Neural cell (in vitro differentiated cells): ENCODE measurements around the gene FURIN. TPM values are rescaled to one million over a fixed set of nuclear protein-coding genes. Genes with fewer than 3 reads are reported as not detected.

Source experiments
- H2AFZ ChIP-seq: fragments of 200-600, 300-800 bp; sonication (generic), shearing (Covaris generic); 2 replicates; pipeline ENCODE4 v1.6.0; 2014; ENCODE audit warnings: low read depth, mild to moderate bottlenecking, antibody characterized with exemption, low read length, moderate library complexity
- H3F3A ChIP-seq: fragments of 200-600 bp; shearing (Covaris generic); 2 replicates; pipeline ENCODE4 v1.6.1; 2016; ENCODE audit warnings: mild to moderate bottlenecking, moderate library complexity, mixed read lengths, antibody characterized with exemption, low read length; ENCODE audit not compliant: insufficient read depth, poor library complexity, severe bottlenecking
- H3K27ac ChIP-seq: fragments of 200-600, 300-800 bp; sonication (generic), shearing (Covaris generic); 2 replicates; pipeline ENCODE4 v1.5.1; 2014; ENCODE audit warnings: mild to moderate bottlenecking, low read length, moderate library complexity
- H3K27me3 ChIP-seq: fragments of 300-800, 200-600 bp; sonication (generic), shearing (Covaris generic); 2 replicates; pipeline ENCODE4 v1.6.0; 2014; ENCODE audit warnings: mild to moderate bottlenecking, low read depth, low read length, moderate library complexity; ENCODE audit not compliant: insufficient read depth
- H3K36me3 ChIP-seq: fragments of 300-800, 200-600 bp; sonication (generic), shearing (Covaris generic); 2 replicates; pipeline ENCODE4 v1.5.1; 2014; ENCODE audit warnings: mild to moderate bottlenecking, antibody characterized with exemption, low read length, moderate library complexity; ENCODE audit not compliant: insufficient read depth
- H3K4me2 ChIP-seq: fragments of 300-800, 200-600 bp; sonication (generic), shearing (Covaris generic); 2 replicates; pipeline ENCODE4 v1.6.0; 2014; ENCODE audit warnings: mild to moderate bottlenecking, low read length
- H3K4me3 ChIP-seq: fragments of 300-800, 200-600 bp; sonication (generic), shearing (Covaris generic); 2 replicates; pipeline ENCODE4 v1.5.1; 2014; ENCODE audit warnings: mild to moderate bottlenecking, low read length, moderate library complexity
- H3K79me2 ChIP-seq: fragments of 200-600 bp; shearing (Covaris generic); replicated peaks from 2 replicates; pipeline ENCODE4 v1.6.0; 2014; ENCODE audit warnings: mild to moderate bottlenecking, low read length, moderate library complexity; ENCODE audit not compliant: insufficient read depth
- H3K9ac ChIP-seq: fragments of 300-800, 200-600 bp; sonication (generic), shearing (Covaris generic); 2 replicates; pipeline ENCODE4 v1.6.1; 2016; ENCODE audit warnings: mild to moderate bottlenecking, low read length, mixed read lengths
- H3K9me2 ChIP-seq: fragments of 200-600 bp; shearing (Covaris generic); 2 replicates; pipeline ENCODE4 v1.6.1; 2016; ENCODE audit warnings: mild to moderate bottlenecking, low read length, mixed read lengths; ENCODE audit not compliant: insufficient read depth
- H3K9me3 ChIP-seq: fragments of 200-600, 300-800 bp; sonication (generic), shearing (Covaris generic); 2 replicates; pipeline ENCODE4 v1.6.1; 2016; ENCODE audit warnings: mild to moderate bottlenecking, mixed run types, low read length, moderate library complexity, mixed read lengths
- H4K20me1 ChIP-seq: fragments of 200-600 bp; shearing (Covaris generic); 2 replicates; pipeline ENCODE4 v1.6.1; 2016; ENCODE audit warnings: mild to moderate bottlenecking, mixed run types; ENCODE audit not compliant: insufficient read depth
- EP300 ChIP-seq: fragments of 450-650 bp; conservative IDR thresholded peaks from 2 replicates; pipeline ENCODE4 v1.6.1; 2014; ENCODE audit warnings: antibody characterized with exemption, mild to moderate bottlenecking, moderate library complexity; ENCODE audit not compliant: poor library complexity, severe bottlenecking
- EZH2 ChIP-seq: fragments of 200-600, 300-800 bp; shearing (Covaris generic), sonication (generic); IDR thresholded peaks from 2 replicates; pipeline ENCODE4 v1.6.1; 2014; ENCODE audit warnings: antibody characterized with exemption, low read length, borderline replicate concordance, mild to moderate bottlenecking; ENCODE audit not compliant: insufficient read depth, poor library complexity, severe bottlenecking
- MXI1 ChIP-seq: fragments of 450-650 bp; conservative IDR thresholded peaks from 2 replicates; pipeline ENCODE4 v1.6.1; 2014; ENCODE audit warnings: antibody characterized with exemption, mild to moderate bottlenecking; ENCODE audit not compliant: poor library complexity, severe bottlenecking
- RAD21 ChIP-seq: fragments of 450-650 bp; conservative IDR thresholded peaks from 2 replicates; pipeline ENCODE4 v1.6.1; 2014; ENCODE audit warnings: antibody characterized with exemption, mild to moderate bottlenecking, moderate library complexity
- SMC3 ChIP-seq: fragments of 450-650 bp; conservative IDR thresholded peaks from 2 replicates; pipeline ENCODE4 v1.6.1; 2014; ENCODE audit warnings: antibody characterized with exemption, mild to moderate bottlenecking, moderate library complexity; ENCODE audit not compliant: poor library complexity
- TAF1 ChIP-seq: IDR thresholded peaks from 2 replicates; pipeline ENCODE4 v1.6.1; 2012; ENCODE audit warnings: low read depth
- polyA plus RNA-seq: library from polyadenylated mRNA; depleted of rRNA; stranded (reverse); fragments of >200 nt; gene quantifications from 2 replicates; pipeline ENCODE4 v1.2.3, GENCODE V29; 2014
- TF ChIP-seq, protein P1 (sequence below): IDR thresholded peaks from 2 replicates; pipeline ENCODE4 v1.6.1; 2012; ENCODE audit warnings: borderline replicate concordance
- TF ChIP-seq, protein P2 (sequence below): fragments of 450-650 bp; IDR thresholded peaks from 2 replicates; pipeline ENCODE4 v1.5.1; 2014; ENCODE audit warnings: antibody characterized with exemption, mild to moderate bottlenecking, moderate library complexity; ENCODE audit not compliant: poor library complexity, severe bottlenecking

Gene FURIN
- polyA plus RNA-seq, 1 donor from 2014 or later = 4.3 TPM

DNA sequence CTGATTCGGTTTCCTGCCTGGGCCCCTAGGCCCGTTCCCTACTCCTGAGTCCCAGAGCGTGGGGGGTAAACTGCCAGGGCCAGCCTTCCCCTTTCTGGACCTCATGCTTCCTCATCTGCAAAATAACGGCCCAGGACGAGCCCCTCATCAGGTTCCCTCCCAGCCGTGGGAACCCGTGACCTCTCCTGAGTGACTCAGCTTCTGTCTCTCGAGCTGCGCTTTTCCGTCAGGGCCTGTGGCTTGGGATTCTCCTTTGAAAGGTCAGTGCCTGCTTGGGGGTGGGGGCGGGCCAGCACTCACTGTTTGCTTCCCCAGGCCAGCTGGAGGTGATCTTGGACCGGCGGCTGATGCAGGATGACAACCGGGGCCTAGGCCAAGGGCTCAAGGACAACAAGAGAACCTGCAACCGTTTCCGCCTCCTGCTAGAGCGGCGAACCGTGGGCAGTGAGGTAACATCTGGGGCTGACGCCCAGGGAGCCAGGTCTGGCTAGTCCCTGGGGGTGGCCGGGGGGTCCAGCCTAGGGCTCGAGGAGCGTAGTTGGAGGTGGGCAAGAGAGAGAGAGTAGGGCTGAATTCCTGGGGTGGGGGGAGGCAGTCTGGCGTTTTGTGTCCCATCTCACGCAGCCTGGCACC, 47.5 kb downstream of the FURIN start:
- TF ChIP-seq SMC3 (no peak), EZH2 (no peak), EP300 (no peak), TAF1 (no peak)
- Histone ChIP-seq H4K20me1 (no peaks in the 10 kb centered on the region), H2AFZ (no peak overlapping the region), H3K4me2 (no peak overlapping the region), H3K27ac (no peak overlapping the region), H3K9me2 (no peaks in the 10 kb centered on the region), H3K27me3 (no peaks in the 10 kb centered on the region), H3K4me3 (no peak overlapping the region), H3F3A (no peaks in the 10 kb centered on the region), H3K9ac (no peak overlapping the region), H3K36me3 (no peaks in the 10 kb centered on the region), H3K79me2 (no peaks in the 10 kb centered on the region), H3K9me3 (no peaks in the 10 kb centered on the region)

DNA sequence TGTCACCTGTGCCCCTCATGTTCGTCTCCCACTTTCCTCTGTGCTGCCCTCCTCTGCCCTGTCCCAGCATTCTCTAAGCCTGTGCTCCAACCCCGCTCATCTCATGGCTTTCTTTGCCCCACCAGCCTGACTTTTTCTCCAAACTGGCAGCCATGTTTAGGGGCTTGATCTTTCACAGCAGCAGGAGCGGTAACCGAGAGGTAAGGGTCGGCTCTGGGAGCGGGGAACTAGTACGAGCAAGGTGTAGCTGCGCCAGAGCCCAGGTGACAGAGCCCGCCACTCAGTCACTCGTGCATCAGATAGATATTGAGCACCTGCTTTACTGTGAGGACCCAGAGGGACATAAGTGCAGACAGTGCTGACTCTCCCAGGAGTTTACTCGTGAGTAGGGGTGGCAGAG, 48.1 kb downstream of the FURIN start:
- no peaks in the 10 kb centered on the region for H3K36me3 ChIP-seq
- no peaks in the 10 kb centered on the region for H3K27me3 ChIP-seq
- no peaks in the 10 kb centered on the region for H3K9me3 ChIP-seq
- no peaks in the 10 kb centered on the region for H3K79me2 ChIP-seq
- H3K27ac ChIP-seq = no peak overlapping the region
- no peak overlapping the region for H3K9ac ChIP-seq
- H3K4me2 ChIP-seq = no peak overlapping the region
- no peak overlapping the region for H2AFZ ChIP-seq
- no peaks in the 10 kb centered on the region for H3F3A ChIP-seq
- no peak for TF ChIP-seq RAD21
- TF ChIP-seq, protein P1, sequence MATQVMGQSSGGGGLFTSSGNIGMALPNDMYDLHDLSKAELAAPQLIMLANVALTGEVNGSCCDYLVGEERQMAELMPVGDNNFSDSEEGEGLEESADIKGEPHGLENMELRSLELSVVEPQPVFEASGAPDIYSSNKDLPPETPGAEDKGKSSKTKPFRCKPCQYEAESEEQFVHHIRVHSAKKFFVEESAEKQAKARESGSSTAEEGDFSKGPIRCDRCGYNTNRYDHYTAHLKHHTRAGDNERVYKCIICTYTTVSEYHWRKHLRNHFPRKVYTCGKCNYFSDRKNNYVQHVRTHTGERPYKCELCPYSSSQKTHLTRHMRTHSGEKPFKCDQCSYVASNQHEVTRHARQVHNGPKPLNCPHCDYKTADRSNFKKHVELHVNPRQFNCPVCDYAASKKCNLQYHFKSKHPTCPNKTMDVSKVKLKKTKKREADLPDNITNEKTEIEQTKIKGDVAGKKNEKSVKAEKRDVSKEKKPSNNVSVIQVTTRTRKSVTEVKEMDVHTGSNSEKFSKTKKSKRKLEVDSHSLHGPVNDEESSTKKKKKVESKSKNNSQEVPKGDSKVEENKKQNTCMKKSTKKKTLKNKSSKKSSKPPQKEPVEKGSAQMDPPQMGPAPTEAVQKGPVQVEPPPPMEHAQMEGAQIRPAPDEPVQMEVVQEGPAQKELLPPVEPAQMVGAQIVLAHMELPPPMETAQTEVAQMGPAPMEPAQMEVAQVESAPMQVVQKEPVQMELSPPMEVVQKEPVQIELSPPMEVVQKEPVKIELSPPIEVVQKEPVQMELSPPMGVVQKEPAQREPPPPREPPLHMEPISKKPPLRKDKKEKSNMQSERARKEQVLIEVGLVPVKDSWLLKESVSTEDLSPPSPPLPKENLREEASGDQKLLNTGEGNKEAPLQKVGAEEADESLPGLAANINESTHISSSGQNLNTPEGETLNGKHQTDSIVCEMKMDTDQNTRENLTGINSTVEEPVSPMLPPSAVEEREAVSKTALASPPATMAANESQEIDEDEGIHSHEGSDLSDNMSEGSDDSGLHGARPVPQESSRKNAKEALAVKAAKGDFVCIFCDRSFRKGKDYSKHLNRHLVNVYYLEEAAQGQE = no peak
- TF ChIP-seq, protein P2, sequence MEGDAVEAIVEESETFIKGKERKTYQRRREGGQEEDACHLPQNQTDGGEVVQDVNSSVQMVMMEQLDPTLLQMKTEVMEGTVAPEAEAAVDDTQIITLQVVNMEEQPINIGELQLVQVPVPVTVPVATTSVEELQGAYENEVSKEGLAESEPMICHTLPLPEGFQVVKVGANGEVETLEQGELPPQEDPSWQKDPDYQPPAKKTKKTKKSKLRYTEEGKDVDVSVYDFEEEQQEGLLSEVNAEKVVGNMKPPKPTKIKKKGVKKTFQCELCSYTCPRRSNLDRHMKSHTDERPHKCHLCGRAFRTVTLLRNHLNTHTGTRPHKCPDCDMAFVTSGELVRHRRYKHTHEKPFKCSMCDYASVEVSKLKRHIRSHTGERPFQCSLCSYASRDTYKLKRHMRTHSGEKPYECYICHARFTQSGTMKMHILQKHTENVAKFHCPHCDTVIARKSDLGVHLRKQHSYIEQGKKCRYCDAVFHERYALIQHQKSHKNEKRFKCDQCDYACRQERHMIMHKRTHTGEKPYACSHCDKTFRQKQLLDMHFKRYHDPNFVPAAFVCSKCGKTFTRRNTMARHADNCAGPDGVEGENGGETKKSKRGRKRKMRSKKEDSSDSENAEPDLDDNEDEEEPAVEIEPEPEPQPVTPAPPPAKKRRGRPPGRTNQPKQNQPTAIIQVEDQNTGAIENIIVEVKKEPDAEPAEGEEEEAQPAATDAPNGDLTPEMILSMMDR = no peak
- no peak for TF ChIP-seq TAF1
- no peak for TF ChIP-seq MXI1
- no peak for TF ChIP-seq EP300
- TF ChIP-seq SMC3 = no peak
- H3K9me2 ChIP-seq = no peaks in the 10 kb centered on the region
- no peak overlapping the region for H3K4me3 ChIP-seq
- no peaks in the 10 kb centered on the region for H4K20me1 ChIP-seq

DNA sequence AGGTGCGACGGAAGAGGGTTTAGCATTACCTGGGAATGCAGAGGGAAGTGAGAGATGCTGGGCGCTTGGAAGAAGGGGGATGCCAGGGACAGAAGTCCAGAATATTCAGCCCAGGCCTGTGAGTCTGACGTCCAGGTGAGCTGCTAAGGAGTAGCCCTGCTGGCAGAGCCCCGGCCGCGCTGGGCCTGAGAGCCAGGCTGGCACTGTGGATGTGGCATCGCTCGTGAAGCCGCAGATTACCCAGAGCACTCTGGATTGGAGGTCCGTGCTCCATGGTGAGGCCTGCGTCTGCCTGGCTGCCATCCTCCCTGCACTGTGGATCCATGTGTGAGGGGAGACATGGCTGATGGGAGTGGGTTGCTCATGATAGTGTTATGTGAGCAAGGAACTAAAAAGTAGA, 49.2 kb downstream of the FURIN start:
- Histone ChIP-seq H3K79me2 (no peaks in the 10 kb centered on the region), H2AFZ (no peak overlapping the region), H3K9ac (no peak overlapping the region), H3K36me3 (no peaks in the 10 kb centered on the region), H3K9me3 (no peaks in the 10 kb centered on the region), H3K4me2 (no peak overlapping the region), H3K27ac (no peak overlapping the region), H3K9me2 (no peaks in the 10 kb centered on the region), H3K4me3 (no peak overlapping the region), H3F3A (no peaks in the 10 kb centered on the region), H3K27me3 (no peaks in the 10 kb centered on the region), H4K20me1 (no peaks in the 10 kb centered on the region)
- TF ChIP-seq, protein P1 = no peak
- TF ChIP-seq, protein P2 = no peak
- no peak for TF ChIP-seq TAF1
